ENCODE results near the gene MT1HL1.

Gene MT1HL1

DNA sequence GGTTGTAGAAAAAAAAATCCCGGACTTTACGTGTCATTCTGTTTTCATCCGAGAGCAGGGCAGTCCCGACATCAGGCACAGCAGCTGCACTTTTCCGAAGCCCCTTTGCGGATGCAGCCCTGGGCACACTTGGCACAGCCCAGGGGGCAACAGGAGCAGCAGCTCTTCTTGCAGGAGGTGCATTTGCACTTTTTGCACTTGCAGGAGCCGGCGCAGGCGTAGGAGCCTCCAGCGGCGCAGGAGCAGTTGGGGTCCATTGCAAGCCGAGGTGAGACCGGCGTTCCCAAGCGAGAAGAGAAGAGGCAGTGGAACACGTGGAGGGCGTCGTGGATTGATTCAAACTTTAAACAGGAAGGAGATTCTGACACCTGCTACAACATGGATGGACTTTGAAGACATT, at the start of gene MT1HL1:
Gene MT1HL1, minus strand, starts transcription at position 326 of the 400 bp plus-strand sequence. Its CDS starts 69 bp downstream, at position 257.
- TF ChIP-seq, protein P1, sequence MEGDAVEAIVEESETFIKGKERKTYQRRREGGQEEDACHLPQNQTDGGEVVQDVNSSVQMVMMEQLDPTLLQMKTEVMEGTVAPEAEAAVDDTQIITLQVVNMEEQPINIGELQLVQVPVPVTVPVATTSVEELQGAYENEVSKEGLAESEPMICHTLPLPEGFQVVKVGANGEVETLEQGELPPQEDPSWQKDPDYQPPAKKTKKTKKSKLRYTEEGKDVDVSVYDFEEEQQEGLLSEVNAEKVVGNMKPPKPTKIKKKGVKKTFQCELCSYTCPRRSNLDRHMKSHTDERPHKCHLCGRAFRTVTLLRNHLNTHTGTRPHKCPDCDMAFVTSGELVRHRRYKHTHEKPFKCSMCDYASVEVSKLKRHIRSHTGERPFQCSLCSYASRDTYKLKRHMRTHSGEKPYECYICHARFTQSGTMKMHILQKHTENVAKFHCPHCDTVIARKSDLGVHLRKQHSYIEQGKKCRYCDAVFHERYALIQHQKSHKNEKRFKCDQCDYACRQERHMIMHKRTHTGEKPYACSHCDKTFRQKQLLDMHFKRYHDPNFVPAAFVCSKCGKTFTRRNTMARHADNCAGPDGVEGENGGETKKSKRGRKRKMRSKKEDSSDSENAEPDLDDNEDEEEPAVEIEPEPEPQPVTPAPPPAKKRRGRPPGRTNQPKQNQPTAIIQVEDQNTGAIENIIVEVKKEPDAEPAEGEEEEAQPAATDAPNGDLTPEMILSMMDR (IDR thresholded peaks at IDR 0.05), result no peak

DNA sequence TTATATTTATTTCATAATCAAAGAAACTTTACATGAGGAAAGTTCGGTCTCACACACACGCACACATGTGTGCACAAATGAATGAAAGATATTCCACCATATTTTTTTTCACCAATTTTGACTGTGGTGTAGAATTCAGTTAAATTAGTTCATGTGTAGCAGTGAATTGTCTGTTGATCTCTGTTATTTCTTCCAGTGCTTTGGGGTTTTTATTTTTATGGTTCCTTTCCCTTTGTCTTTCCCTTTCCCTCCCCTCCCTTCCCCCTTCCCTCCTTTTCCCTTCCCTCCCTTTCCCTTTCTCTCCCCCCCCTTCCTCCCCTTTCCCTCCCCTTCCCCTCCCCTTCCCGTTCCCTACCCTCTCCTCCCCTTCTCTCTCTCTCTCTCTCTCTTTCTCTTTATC, 46.7 kb upstream of the MT1HL1 start:
- TF ChIP-seq, protein P1 (IDR thresholded peaks at IDR 0.05), result no peak

DNA sequence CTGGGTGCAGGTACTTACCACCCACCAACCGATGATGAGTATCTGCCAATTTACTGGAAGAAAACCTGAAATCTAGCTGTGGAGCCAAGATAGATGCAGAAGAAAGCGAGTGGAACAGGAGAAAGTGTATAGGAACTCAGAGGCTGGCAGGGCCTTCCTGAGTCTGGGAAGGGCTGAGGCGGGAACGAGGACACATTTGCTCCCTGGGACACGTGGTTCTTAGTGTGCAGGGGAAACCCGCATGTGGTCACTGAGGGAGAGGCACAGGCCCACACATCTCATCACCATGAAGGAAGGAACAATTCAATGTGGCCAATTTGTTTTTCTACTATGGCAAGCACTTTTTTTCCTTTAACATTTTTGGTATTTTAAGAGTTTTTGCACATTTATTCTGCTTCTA, 45.9 kb upstream of the MT1HL1 start:
- TF ChIP-seq, protein P1 (IDR thresholded peaks at IDR 0.05), result no peak

DNA sequence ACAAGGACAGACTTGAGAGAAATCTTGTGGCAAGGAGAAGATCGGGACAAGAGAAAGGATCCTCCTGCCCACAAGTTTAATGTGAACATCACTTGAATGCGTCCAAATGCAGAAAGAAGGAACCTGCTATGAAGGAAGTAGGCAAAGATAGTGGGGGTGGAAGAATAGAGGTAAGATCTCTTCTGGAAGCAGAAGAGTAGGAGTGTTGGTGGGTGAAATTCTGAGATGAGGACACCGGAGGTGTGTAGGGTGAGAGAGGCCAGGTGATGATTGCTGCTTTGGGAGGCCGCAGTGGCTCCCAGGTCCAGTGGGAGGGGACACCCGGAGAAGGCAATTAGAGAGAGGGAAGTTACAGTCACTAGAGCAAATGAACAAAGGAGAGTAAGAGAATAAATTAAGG, 44.6 kb upstream of the MT1HL1 start:
- TF ChIP-seq, protein P1 (IDR thresholded peaks at IDR 0.05), result no peak

DNA sequence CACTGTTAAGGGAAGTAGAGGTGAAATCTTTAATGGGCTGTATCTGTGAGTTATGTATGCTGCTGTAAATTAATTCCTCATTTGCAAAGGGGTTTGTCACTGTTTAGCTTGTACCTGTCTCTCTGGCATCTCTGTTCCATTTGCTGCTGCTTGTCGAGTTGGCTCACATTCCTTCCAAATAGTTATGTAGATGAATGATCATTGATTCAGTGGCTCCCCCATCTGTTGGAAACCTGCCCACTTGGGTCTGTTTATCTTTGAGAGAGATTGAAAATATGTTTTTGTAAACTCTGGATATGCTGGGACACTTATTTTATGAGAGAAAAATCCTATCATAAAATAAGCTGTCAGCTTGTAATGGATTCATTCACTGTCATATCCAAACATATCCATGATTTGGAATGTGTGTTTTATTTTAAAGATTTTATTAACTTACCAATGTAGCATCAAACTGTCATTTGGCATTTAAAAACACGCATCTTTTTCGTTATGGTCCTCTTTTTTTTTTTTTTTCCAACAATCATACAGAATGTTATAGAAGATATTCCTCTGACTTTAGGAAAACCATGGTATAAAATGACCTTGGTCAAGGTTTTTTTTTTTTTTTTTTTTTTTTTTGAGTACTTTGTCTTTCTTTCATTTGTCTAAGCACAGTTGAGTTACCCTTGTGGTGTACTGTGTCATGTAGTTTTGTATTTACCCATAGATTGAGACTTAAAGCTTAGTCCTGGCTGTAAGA, 41.2 kb upstream of the MT1HL1 start:
- TF ChIP-seq, protein P1 (IDR thresholded peaks at IDR 0.05), result no peak

DNA sequence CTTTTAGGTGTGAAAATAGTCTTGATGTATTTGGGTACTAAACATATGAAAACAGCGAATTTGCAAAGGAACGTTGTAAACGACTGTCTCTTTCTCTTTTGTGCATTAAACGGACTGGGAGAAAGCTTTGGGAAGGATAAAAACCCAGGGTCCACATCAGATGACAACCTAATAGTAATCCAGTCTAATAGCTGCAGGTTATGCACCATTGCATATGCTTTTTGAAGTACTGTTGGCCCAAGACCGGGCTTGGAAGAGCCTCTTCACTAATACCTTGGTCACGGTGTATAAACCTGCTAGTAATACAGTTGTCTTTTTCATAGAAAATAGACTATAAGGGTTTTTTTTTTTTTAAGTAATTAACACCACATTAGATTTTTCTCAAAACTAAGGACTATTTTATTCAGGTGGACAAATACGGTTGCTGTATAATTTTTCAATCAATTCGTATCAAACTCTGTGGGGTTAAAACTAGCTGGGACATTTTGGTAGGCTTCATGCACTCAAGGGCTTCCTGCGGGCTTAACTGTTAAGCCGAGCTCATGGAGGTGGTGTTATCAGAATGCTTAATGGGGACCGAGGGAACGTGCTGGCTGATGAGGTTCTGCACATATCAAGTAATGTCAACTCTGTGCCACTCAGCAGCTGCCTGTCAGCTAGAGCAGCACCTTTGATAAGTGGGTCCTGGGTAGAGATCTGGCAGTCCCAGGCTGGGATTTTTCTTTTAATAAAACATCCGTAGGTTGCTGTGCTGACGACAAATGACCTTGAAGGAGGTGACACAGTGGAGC, 39.8 kb upstream of the MT1HL1 start:
- TF ChIP-seq, protein P1 (IDR thresholded peaks at IDR 0.05), result no peak

DNA sequence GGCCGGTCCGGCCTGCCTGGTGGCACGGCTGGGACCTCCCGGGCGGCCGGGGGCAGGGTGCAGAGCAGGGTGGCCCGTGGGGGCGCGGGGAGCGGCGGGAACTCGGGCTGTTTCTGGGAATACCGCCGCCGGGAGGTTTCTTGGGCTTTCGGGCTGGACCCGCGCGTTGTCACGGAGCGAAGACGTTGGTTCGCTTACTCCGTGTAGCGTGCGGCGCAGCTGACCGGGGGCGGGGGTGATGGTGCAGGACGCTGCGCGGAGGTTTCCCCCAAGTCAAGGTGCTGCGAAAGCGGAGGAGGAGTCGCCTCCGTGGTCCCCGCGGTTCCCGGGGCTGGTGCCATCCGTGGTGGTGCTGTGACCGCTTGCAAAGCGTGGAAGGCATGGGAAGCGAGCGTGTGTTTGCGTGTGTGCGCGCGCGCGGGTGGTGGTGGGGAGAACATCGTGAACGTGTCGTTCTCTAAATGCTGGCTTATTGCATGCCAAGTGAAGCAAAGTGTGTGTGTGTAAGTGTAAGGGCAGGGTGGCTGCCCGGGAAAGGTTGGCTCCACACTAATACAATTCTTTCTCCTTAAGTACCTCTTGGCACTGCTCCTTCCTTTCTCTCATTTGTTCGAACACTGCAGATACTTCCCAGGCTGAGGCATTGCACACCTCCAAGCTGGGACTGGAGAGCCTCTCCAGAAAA, 38.8 kb upstream of the MT1HL1 start:
- TF ChIP-seq, protein P1 (IDR thresholded peaks at IDR 0.05), result no peak
